Adipocyte (in vitro differentiated cells): ENCODE data around the gene MOB3B.

Experiments
- DNase-seq: peaks from one replicate; pipeline ENCODE4 v3.0.0-alpha.2; 2015; ENCODE audit warnings: low read depth
- H3K27me3 ChIP-seq: replicated peaks from 2 replicates; pipeline ENCODE4 v1.7.0; 2013; ENCODE audit warnings: mild to moderate bottlenecking, low read length, moderate library complexity; ENCODE audit not compliant: control insufficient read depth, insufficient read depth
- H3K36me3 ChIP-seq: 2 replicates; pipeline ENCODE4 v1.7.0; 2013; ENCODE audit warnings: low read length, mild to moderate bottlenecking, moderate library complexity; ENCODE audit not compliant: control insufficient read depth, insufficient read depth, severe bottlenecking
- H3K4me1 ChIP-seq: 2 replicates; pipeline ENCODE4 v1.7.0; 2013; ENCODE audit warnings: mild to moderate bottlenecking, low read length, moderate library complexity; ENCODE audit not compliant: control insufficient read depth, insufficient read depth
- H3K4me3 ChIP-seq: 2 replicates; pipeline ENCODE4 v1.7.0; 2013; ENCODE audit warnings: mild to moderate bottlenecking, low read length, moderate library complexity
- H3K9ac ChIP-seq: 2 replicates; pipeline ENCODE4 v1.7.0; 2013; ENCODE audit warnings: mild to moderate bottlenecking, low read length, moderate library complexity
- H3K9me3 ChIP-seq: 2 replicates; pipeline ENCODE4 v1.7.0; 2013; ENCODE audit warnings: mild to moderate bottlenecking, low read length, moderate library complexity; ENCODE audit not compliant: control insufficient read depth

The MOB3B gene

GRCh38 chr9:27441741-27442070 is 87.9 kb downstream of the MOB3B start:
- Histone ChIP-seq H3K9me3 (no peaks in the 10 kb centered on the region), H3K4me3 (no peak overlapping the region), H3K27me3 (no peaks in the 10 kb centered on the region), H3K4me1 (peaks cover 13% of the 10 kb centered on the region), H3K9ac (no peak overlapping the region), H3K36me3 (no peaks in the 10 kb centered on the region)
- DNase-seq: no peak

GRCh38 chr9:27440888-27441740 is 88.5 kb downstream of the MOB3B start:
- no peak overlapping the region for H3K9ac ChIP-seq
- H3K4me3 ChIP-seq: no peak overlapping the region
- no peaks in the 10 kb centered on the region for H3K27me3 ChIP-seq
- DNase-seq: no peak
- H3K9me3 ChIP-seq: no peaks in the 10 kb centered on the region
- H3K4me1 ChIP-seq: peaks cover 13% of the 10 kb centered on the region
- H3K36me3 ChIP-seq: no peaks in the 10 kb centered on the region

DNA sequence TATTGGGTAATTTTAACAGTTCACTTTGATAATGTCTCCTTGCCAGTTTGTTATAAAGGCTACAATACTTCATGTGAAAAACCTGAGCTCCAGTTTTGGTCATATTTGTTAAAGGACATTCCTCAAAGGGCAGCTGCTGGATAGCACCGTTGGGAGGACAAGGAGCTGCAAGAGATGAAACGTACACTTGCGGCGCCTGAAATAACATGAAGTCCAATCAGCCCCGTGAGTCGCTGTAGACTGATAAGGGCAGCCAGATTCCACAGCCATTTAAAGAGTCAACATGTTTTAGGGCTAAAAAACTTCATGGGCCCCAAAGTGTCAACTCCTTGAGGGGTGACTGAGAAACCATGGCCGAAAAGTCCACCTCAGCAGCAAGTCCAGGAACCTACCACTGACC is 91.1 kb downstream of the MOB3B start:
- Histone ChIP-seq H3K36me3 (no peaks in the 10 kb centered on the region), H3K27me3 (no peaks in the 10 kb centered on the region), H3K4me1 (peaks cover 13% of the 10 kb centered on the region), H3K9ac (no peak overlapping the region), H3K4me3 (no peak overlapping the region), H3K9me3 (no peaks in the 10 kb centered on the region)
- DNase-seq: no peak

DNA sequence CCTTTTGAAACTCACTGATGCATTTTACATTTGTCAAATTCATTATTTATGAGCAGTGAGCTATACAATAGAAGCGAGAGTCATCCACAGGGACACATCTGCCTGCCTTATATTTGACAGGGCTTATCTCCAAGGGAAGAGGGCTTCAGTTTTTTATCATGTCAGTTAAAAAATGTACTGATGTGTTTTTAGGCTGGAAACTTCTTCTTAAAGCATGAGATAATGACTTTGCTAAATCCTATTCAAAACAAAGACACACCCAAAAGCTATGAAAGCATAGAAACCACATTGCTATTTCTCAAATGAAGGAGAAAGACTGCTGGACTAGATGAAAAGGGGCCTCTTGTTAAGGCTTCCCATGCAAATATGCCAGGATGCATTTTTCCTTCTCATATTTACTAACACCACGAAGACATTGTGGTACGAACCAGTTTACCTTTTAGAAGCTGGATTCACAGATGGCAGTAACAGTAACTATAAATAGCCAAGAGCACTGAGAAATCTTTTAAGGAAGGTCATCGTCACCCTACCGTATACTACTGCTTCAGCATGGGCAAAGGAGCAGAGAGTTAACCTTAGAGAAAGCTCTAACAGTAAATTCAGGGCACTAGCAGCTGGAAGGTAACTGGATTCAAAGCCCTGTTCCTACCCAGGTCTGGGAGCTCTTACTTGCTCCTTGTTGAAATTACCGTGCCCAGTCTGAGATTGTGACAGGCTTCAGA is 91.8 kb downstream of the MOB3B start:
- no peak overlapping the region for H3K9ac ChIP-seq
- H3K4me3 ChIP-seq: no peak overlapping the region
- no peaks in the 10 kb centered on the region for H3K27me3 ChIP-seq
- no peaks in the 10 kb centered on the region for H3K36me3 ChIP-seq
- DNase-seq: peak; percentile 4
- H3K9me3 ChIP-seq: no peaks in the 10 kb centered on the region
- peaks cover 13% of the 10 kb centered on the region for H3K4me1 ChIP-seq

- no peak for DNase-seq
- no peak overlapping the region for H3K9ac ChIP-seq
- H3K9me3 ChIP-seq: no peaks in the 10 kb centered on the region
- H3K4me1 ChIP-seq: peaks cover 18% of the 10 kb centered on the region
- H3K36me3 ChIP-seq: no peaks in the 10 kb centered on the region
- H3K27me3 ChIP-seq: no peaks in the 10 kb centered on the region
- no peak overlapping the region for H3K4me3 ChIP-seq
These were observed 93.4 kb downstream of the MOB3B start for GRCh38 chr9:27436234-27436633.

DNA sequence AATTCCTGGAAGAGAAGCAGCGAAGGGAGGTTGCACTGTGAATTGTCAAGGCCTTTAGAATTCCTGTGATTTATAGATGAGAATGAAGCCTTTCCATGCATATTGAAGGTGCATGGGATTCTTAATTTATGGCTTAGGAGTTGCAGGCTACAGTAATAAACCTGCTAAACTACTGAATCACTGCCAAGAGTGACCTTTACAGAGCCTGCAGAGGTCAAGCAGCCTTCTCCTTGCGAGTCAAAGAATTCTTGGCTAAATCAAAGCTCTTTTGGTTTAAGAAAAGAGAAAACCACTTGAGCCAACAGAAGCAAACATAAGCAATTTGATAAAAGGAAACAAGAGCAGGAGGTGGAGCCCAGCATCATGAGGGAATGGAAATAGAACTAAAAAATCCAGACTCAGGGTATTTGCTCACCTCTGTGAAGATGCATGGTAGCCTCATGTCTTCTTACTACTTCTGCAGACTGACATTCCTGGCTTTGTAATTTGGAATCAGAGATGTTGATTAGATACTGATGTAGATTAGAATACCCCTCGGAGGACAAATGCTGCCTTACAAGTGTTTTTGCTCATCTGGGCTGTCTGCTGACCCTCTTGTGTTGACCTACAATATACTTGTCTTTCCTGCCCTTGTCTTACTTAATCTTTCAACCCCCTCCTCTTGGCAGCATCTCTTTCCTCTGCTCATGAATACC is 95.8 kb downstream of the MOB3B start:
- Histone ChIP-seq H3K9ac (no peak overlapping the region), H3K4me3 (no peak overlapping the region), H3K9me3 (no peaks in the 10 kb centered on the region), H3K4me1 (peaks cover 19% of the 10 kb centered on the region), H3K27me3 (no peaks in the 10 kb centered on the region), H3K36me3 (no peaks in the 10 kb centered on the region)
- DNase-seq: no peak

DNA sequence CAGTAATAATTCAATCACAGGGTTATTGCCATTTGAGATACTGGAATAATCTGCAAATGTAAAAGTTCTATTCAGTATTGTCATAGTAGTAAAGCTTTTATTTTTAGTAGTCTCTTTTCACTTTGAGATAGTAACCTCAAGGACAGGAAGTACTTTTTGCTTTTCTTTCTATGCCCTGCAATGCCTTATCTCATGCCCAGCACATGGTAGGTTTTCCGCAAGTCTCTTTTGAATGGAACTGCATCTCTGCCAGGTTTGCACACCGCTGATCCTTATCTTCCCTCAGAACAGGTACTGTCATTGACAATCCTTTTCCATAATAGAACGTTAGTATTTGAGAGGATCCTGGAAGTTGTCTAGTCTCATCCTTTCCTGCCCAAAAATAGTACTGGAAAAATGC is 97.3 kb downstream of the MOB3B start:
- Histone ChIP-seq H3K4me1 (peaks cover 11% of the 10 kb centered on the region), H3K4me3 (no peak overlapping the region), H3K36me3 (no peaks in the 10 kb centered on the region), H3K27me3 (no peaks in the 10 kb centered on the region), H3K9ac (no peak overlapping the region), H3K9me3 (no peaks in the 10 kb centered on the region)
- no peak for DNase-seq

- no peaks in the 10 kb centered on the region for H3K9me3 ChIP-seq
- no peak overlapping the region for H3K4me3 ChIP-seq
- no peaks in the 10 kb centered on the region for H3K27me3 ChIP-seq
- peaks cover 14% of the 10 kb centered on the region for H3K4me1 ChIP-seq
- H3K36me3 ChIP-seq: no peaks in the 10 kb centered on the region
- H3K9ac ChIP-seq: no peak overlapping the region
- no peak for DNase-seq
These were observed 98.0 kb downstream of the MOB3B start for GRCh38 chr9:27431543-27432147.

DNA sequence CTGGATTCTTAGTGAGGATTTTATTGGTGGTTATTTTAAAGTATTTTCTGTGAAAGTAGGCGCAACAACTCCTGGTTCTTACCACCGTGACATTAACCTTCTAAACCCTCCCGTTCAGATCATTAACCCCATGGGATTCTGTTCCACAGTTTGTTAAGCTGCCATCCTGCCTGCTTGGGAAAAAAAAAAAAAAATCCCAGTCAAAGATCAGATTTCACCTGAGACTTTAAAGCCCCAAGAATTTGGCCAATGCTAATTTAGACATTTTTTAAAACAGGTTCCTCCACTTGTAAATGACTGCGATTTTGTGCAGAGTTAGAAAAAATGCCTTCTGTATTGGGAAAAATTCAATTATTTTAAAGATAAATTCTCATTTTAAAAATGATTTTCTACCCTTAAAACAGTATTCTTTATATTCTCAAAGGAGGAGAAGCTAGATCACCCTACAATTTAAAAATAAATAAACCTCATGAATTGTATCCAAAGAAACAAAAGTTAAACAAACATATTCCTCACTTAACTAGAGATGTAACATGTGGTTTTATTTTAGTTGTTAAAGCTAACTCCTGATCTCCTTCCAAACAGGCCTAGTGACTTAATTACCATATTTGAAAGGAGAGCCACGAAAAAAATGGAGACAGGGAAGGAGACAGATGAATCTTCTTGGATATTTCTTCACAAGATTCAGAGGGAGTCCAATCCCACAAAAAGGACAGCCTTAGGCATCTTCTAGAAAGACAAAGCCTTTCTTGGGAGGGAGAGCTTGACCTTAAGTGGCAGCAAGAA is 98.7 kb downstream of the MOB3B start:
- Histone ChIP-seq H3K27me3 (peaks cover 5% of the 10 kb centered on the region), H3K36me3 (no peaks in the 10 kb centered on the region), H3K4me3 (no peak overlapping the region), H3K9ac (no peak overlapping the region), H3K9me3 (no peaks in the 10 kb centered on the region), H3K4me1 (peaks cover 14% of the 10 kb centered on the region)
- DNase-seq: no peak

- Histone ChIP-seq H3K36me3 (no peaks in the 10 kb centered on the region), H3K4me1 (peaks cover 14% of the 10 kb centered on the region), H3K27me3 (peaks cover 5% of the 10 kb centered on the region), H3K4me3 (no peak overlapping the region), H3K9me3 (no peaks in the 10 kb centered on the region), H3K9ac (no peak overlapping the region)
- DNase-seq: no peak
These were observed 99.7 kb downstream of the MOB3B start for GRCh38 chr9:27429917-27430316.
